ENCODE data around the gene COQ3.

- TF ChIP-seq CTCF (IDR thresholded peaks at IDR 0.05; ENCODE audit: insufficient read depth, low read length, poor library complexity, severe bottlenecking) (no peak), EZH2phosphoT487 (conservative IDR thresholded peaks at IDR 0.05; ENCODE audit: low read length) (no peak)
Measured at GRCh38 chr6:99348288-99349170, 45.5 kb downstream of the COQ3 start.

Data from SU-DHL-6 (cell line).